C4-2B (cell line): Measurements from ENCODE around the gene C22orf39.

ENCODE experiments used
- H3K27ac ChIP-seq: fragments of 450-650 bp; 2 replicates; pipeline ENCODE4 v1.5.1; 2017
- CTCF ChIP-seq: fragments of 450-650 bp; conservative IDR thresholded peaks from 2 replicates; pipeline ENCODE4 v1.5.1; 2017; ENCODE audit warnings: mild to moderate bottlenecking
- ZFX ChIP-seq: fragments of 450-650 bp; IDR thresholded peaks from 2 replicates; pipeline ENCODE4 v1.6.1; 2017

The C22orf39 gene

DNA sequence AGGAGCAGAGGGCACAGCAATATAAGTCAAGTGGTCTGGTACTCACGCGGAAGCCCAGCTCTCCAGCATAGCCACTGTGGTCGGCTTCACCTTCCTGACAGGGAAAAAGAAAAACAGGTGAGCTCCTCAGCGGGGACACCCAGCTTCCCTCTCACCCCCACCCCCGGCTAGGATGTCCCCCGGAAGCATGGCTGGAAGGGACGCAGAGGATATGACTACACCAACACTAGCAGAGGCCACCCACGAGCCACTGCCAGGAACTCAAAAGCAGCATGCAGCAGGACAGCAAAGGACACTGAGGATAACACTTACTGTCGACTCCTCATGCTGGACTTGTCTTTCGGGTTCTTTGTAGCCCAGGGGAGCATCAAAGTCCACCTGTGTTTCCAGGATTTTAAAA, 9.0 kb upstream of the C22orf39 start:
- H3K27ac ChIP-seq, result no peak overlapping the region
- no peak for TF ChIP-seq CTCF
- no peak for TF ChIP-seq ZFX

- TF ChIP-seq CTCF (no peak), ZFX (no peak)
- no peak overlapping the region for H3K27ac ChIP-seq
These were observed 8.3 kb upstream of the C22orf39 start for GRCh38 chr22:19455585-19456370.

DNA sequence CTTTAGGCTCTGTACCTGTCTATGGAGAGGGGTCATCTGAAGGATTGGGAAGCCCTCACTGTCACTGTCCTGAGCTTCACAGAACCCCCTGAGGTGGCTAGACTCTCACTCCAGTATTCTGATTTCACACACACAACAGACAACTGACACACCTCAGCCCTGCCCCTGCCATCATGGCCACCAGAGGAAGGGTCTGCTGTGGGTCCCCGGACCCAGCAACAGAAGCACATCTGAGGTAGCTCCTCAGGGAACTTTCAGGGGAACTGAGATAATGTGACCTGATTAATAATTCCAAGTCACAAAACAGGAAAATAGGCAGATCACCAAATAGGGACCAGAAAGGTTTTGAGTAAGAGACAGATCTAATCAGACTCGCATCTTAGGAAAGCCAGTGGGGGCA, 7.5 kb upstream of the C22orf39 start:
- H3K27ac ChIP-seq, result no peak overlapping the region
- TF ChIP-seq CTCF (no peak), ZFX (no peak)

DNA sequence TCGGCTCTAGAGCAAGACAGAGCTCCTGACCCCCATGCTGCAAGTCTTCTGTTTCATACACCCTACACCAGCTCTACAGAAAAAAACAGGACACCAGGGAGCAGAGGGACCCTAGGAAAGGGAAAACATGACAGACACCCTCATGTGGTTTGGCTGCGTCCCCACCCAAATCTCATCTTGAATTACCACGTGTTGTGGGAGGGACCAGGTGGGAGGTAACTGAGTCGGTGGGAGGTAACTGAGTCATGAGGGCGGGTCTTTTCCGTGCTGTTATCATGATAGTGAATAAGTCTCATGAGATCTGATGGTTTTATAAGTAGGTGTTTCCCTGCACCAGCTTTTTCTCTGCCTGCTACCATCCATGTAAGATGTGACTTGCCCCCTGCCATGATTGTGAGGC, 6.6 kb upstream of the C22orf39 start:
- H3K27ac ChIP-seq, result no peak overlapping the region
- TF ChIP-seq CTCF, result no peak
- no peak for TF ChIP-seq ZFX

DNA sequence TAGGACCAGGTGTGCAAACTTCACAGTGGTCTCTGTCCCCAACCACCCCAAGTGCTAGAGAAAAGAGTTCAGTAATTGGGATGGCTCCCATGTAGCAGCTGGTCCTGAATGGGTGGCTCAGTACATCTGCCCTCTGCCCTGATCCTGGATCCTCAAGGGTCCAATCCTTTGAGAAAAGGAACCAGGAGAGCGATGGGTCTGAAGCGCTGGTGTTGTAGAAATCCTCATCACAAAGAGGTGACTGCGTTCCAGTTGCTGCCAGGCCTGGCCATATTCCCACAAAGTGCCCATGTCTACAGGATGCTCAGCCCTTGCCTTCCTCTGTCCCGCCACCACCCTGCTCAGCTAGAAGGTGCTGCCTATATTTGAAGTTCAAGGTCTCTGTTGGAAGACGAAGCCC, 6.2 kb upstream of the C22orf39 start:
- TF ChIP-seq CTCF (no peak), ZFX (no peak)
- H3K27ac ChIP-seq, result no peak overlapping the region

DNA sequence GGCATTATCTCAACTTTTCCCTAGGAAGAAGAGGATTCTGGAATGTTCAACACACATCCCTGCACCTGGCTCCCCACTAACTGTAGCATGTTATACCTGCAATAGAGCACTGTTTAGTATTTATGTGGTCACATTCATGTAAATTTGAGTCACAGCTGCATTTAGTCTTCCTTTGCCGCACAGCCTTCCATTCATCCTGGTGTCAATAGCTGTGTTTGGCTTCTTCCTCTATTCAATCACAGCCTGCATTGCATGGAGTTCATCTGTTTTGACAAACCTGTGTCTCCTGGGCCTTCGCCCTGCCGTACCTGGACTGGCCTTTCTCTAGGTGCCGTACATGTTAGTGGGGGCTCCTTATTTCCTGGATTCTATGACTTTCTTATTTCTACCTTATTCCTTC, 4.1 kb upstream of the C22orf39 start:
- H3K27ac ChIP-seq, result no peak overlapping the region
- TF ChIP-seq ZFX (no peak), CTCF (no peak)

DNA sequence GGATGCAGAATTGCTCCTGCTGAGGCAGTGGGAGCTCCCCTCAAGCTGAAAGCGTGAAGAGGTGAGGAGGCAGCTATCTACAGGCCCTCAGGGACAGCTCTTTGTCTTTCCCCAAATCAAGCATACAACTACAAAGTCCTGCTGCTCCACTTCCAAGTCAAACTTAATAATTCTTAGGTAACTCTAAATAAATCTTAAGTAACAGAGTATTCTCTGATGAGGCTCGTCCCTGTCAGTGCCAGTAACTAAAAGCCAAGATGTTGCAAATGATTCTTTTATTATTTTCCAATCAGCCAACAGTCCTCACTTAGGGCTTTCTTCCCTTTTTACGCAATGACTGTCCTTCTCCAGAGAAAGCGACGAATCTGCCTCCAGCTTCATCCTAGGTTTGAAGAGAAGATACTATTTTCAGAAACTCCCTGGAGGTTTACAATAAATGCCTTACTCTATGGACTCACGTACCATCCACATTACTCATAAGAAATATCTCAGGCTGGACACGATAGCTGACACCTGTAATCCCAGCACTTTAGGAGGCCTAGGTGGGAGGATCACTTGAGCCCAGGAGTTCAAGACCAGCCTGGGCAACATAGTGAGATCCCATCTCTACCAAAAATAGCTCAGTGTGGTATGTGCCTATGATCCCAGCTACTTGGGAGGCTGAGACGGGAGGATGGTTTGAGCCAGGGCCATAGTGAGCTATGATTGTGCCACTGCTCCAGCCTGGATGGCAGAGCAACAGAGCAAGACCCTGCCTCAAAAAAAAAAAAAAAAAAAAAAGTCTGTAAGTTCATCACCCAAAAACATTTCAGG, 3.1 kb upstream of the C22orf39 start:
- TF ChIP-seq ZFX (no peak), CTCF (no peak)
- no peak overlapping the region for H3K27ac ChIP-seq
